SK-N-SH (cell line): ENCODE results near the gene CACNG7. TPM values are rescaled to one million over a fixed set of nuclear protein-coding genes. Genes with fewer than 3 reads are reported as not detected.

Source experiments
- CTCF ChIA-PET: fragments of 300-600, 350-600 bp; formaldehyde crosslinking; extraction: SDS; loops from one replicate; lab custom pipeline; 2021; lab: Yijun Ruan, JAX
- POLR2A ChIA-PET: fragments of 350-600 bp; sonication (Branson Sonifier 250); formaldehyde crosslinking; extraction: SDS; loops from one replicate; lab custom pipeline; 2020; ENCODE audit warnings: antibody characterized with exemption, inconsistent platforms; lab: Yijun Ruan, JAX
- DNase-seq: peaks from one replicate; pipeline ENCODE4 v3.0.0; 2012
- H2AFZ ChIP-seq: fragments of 200-600 bp; sonication (generic); 2 replicates; pipeline ENCODE4 v1.8.1; 2016; ENCODE audit warnings: antibody characterized with exemption, mild to moderate bottlenecking, low read depth
- H3F3A ChIP-seq: fragments of 200-600 bp; sonication (generic); replicated peaks from 2 replicates; pipeline ENCODE3; 2016; ENCODE audit warnings: antibody characterized with exemption, mild to moderate bottlenecking; ENCODE audit not compliant: insufficient read depth
- H3K27ac ChIP-seq, 2 experiments: fragments of 200-500 bp in 1 of 2; fragments of 200-600 bp in 1 of 2; sonication (Bioruptor generic) in 1 of 2; sonication (generic), shearing (Covaris generic) in 1 of 2; 2 replicates each; pipeline versions ENCODE4 v1.5.1 to v1.6.1; 2014 to 2016; ENCODE audit warnings: low read depth in 2 of 2, inconsistent platforms in 1 of 2, low read length in 1 of 2, mild to moderate bottlenecking in 1 of 2, mixed read lengths in 1 of 2
- H3K27me3 ChIP-seq: fragments of 200-600 bp; sonication (generic), shearing (Covaris generic); 2 replicates; pipeline ENCODE4 v1.6.1; 2016; ENCODE audit warnings: mixed run types; ENCODE audit not compliant: insufficient read depth
- H3K36me3 ChIP-seq, 2 experiments: fragments of 200-500 bp in 1 of 2; fragments of 200-600 bp in 1 of 2; sonication (Bioruptor generic) in 1 of 2; sonication (generic) in 1 of 2; replicated peaks in 1 of 2; 2 replicates each; pipeline versions ENCODE3 to v1.5.1; 2014 to 2016; ENCODE audit warnings: low read length in 1 of 2, mild to moderate bottlenecking in 1 of 2; ENCODE audit not compliant: insufficient read depth in 2 of 2, control insufficient read depth in 1 of 2
- H3K4me1 ChIP-seq, 2 experiments: fragments of 200-500 bp in 1 of 2; fragments of 200-600 bp in 1 of 2; sonication (Bioruptor generic) in 1 of 2; sonication (generic), shearing (Covaris generic) in 1 of 2; 2 replicates each; pipeline versions ENCODE4 v1.5.1 to v1.6.1; 2014 to 2016; ENCODE audit warnings: low read depth in 1 of 2, low read length in 1 of 2, mixed run types in 1 of 2; ENCODE audit not compliant: insufficient read depth in 2 of 2, control insufficient read depth in 1 of 2
- H3K4me2 ChIP-seq: fragments of 200-600 bp; sonication (generic), shearing (Covaris generic); 2 replicates; pipeline ENCODE4 v1.6.1; 2017; ENCODE audit warnings: mixed run types
- H3K4me3 ChIP-seq, 2 experiments: fragments of 200-500 bp in 1 of 2; fragments of 200-600 bp in 1 of 2; sonication (Bioruptor generic) in 1 of 2; sonication (generic), shearing (Covaris generic) in 1 of 2; 2 replicates each; pipeline versions ENCODE4 v1.5.1 to v1.8.1; 2014 to 2016; ENCODE audit warnings: low read depth in 2 of 2, inconsistent platforms in 1 of 2, low read length in 1 of 2, mild to moderate bottlenecking in 1 of 2, mixed read lengths in 1 of 2, moderate library complexity in 1 of 2
- H3K79me2 ChIP-seq: fragments of 200-600 bp; sonication (generic); 2 replicates; pipeline ENCODE4 v1.8.1; 2017; ENCODE audit warnings: mild to moderate bottlenecking; ENCODE audit not compliant: insufficient read depth
- H3K9ac ChIP-seq: fragments of 200-600 bp; sonication (generic); 2 replicates; pipeline ENCODE4 v1.6.1; 2017; ENCODE audit warnings: mixed run types
- H3K9me2 ChIP-seq: fragments of 200-600 bp; sonication (generic); 2 replicates; pipeline ENCODE4 v1.6.1; 2017; ENCODE audit warnings: mixed run types
- H3K9me3 ChIP-seq: fragments of 200-600 bp; sonication (generic); 2 replicates; pipeline ENCODE4 v1.6.1; 2017; ENCODE audit warnings: mixed run types, mild to moderate bottlenecking, moderate library complexity
- H4K20me1 ChIP-seq: fragments of 200-600 bp; sonication (generic); 2 replicates; pipeline ENCODE4 v1.6.1; 2017; ENCODE audit warnings: mild to moderate bottlenecking, mixed run types; ENCODE audit not compliant: insufficient read depth
- CHD2 ChIP-seq: fragments of 150-350 bp; IDR thresholded peaks from 2 replicates; pipeline ENCODE4 v1.6.1; 2018; ENCODE audit warnings: low read length; ENCODE audit not compliant: partially characterized antibody
- ELF1 ChIP-seq: IDR thresholded peaks from 2 replicates; pipeline ENCODE4 v1.4.0; 2012
- EP300 ChIP-seq, 2 experiments: IDR thresholded peaks; 2 replicates each; pipeline versions ENCODE4 v1.4.0 to v1.6.1; 2012; ENCODE audit warnings: borderline replicate concordance in 1 of 2, low read depth in 1 of 2, low read length in 1 of 2
- FOSL2 ChIP-seq: IDR thresholded peaks from 2 replicates; pipeline ENCODE4 v1.4.0; 2012; ENCODE audit warnings: low read depth, mild to moderate bottlenecking, moderate library complexity, borderline replicate concordance
- JUND ChIP-seq: IDR thresholded peaks from 2 replicates; pipeline ENCODE4 v1.4.0; 2012
- MEF2A ChIP-seq: IDR thresholded peaks from 2 replicates; pipeline ENCODE4 v1.4.0; 2012; ENCODE audit warnings: low read depth, borderline replicate concordance
- MXI1 ChIP-seq: IDR thresholded peaks from 2 replicates; pipeline ENCODE4 v1.6.1; 2012; ENCODE audit warnings: mild to moderate bottlenecking, low read depth, low read length, improper control_type of control experiment
- POLR2AphosphoS5 ChIP-seq: IDR thresholded peaks from 2 replicates; pipeline ENCODE4 v1.6.1; 2012; ENCODE audit warnings: low read depth, low read length
- RAD21 ChIP-seq: IDR thresholded peaks from 2 replicates; pipeline ENCODE4 v1.6.1; 2012; ENCODE audit warnings: mild to moderate bottlenecking, low read length
- RCOR1 ChIP-seq: fragments of 150-350 bp; IDR thresholded peaks from 2 replicates; pipeline ENCODE4 v1.6.1; 2017; ENCODE audit warnings: antibody characterized with exemption, low read length
- RFX5 ChIP-seq: IDR thresholded peaks from 2 replicates; pipeline ENCODE4 v1.6.1; 2012; ENCODE audit warnings: mild to moderate bottlenecking, improper control_type of control experiment, low read length
- SIN3A ChIP-seq: IDR thresholded peaks from 2 replicates; pipeline ENCODE4 v1.6.1; 2012; ENCODE audit warnings: low read depth, mild to moderate bottlenecking, low read length, moderate library complexity, borderline replicate concordance
- TAF1 ChIP-seq: IDR thresholded peaks from 2 replicates; pipeline ENCODE4 v1.6.1; 2012; ENCODE audit warnings: low read depth, mild to moderate bottlenecking, low read length, moderate library complexity, borderline replicate concordance
- USF2 ChIP-seq: fragments of 150-350 bp; IDR thresholded peaks from 2 replicates; pipeline ENCODE4 v1.6.1; 2017; ENCODE audit warnings: antibody characterized with exemption, low read length, low read depth, borderline replicate concordance
- WGBS: methylation state at CpG from one replicate; pipeline ENCODE4 v1.1.6; 2017; ENCODE audit warnings: low lambda C conversion rate; 5-methylcytosine and 5-hydroxymethylcytosine counted together
- polyA plus RNA-seq, 3 experiments: library from polyadenylated mRNA; depleted of rRNA; stranded (reverse); fragments of >200 nt; gene quantifications; 2 replicates each; pipeline ENCODE4 v1.2.3, GENCODE V29; 2012
- TF ChIP-seq, protein P1 (sequence below): fragments of 150-350 bp; IDR thresholded peaks from 2 replicates; pipeline ENCODE4 v1.6.1; 2016; ENCODE audit warnings: mild to moderate bottlenecking, low read depth, low read length
- TF ChIP-seq, protein P2 (sequence below): IDR thresholded peaks from 2 replicates; pipeline ENCODE4 v1.4.0; 2012; ENCODE audit warnings: low read depth
- TF ChIP-seq, protein P3 (sequence below): IDR thresholded peaks from 2 replicates; pipeline ENCODE4; 2012

Gene CACNG7
- polyA plus RNA-seq, 1 of the 3 experiments (the other 2 are of a cell fraction): 25.7 TPM

- Histone ChIP-seq H3K4me3 (no peak overlapping the region), H3K4me2 (no peak overlapping the region), H3K27me3 (no peaks in the 10 kb centered on the region), H3K79me2 (peaks cover 41% of the 10 kb centered on the region), H4K20me1 (peaks cover 43% of the 10 kb centered on the region), H3K27ac (no peak overlapping the region), H3K9ac (no peak overlapping the region), H3K9me2 (no peaks in the 10 kb centered on the region), H3K36me3 (peaks cover 17 to 22% of the 10 kb centered on the region in 2 experiments), H3K9me3 (no peaks in the 10 kb centered on the region), H3K4me1 (peaks cover 0 to 4% of the 10 kb centered on the region in 2 experiments; a peak in 1 of 4 replicates), H2AFZ (no peak overlapping the region), H3F3A (peaks cover 27% of the 10 kb centered on the region)
- TF ChIP-seq POLR2AphosphoS5 (no peak), MEF2A (no peak), CHD2 (no peak), EP300 (IDR thresholded peaks at IDR 0.05; ENCODE audit: borderline replicate concordance in 1 of 2, low read depth in 1 of 2, low read length in 1 of 2) (no peak)
- no peak for DNase-seq
- WGBS: 88% methylated on average over 6 of the region's 6 CpGs
- ChIA-PET CTCF (no interaction called here), POLR2A (interaction anchor here (0.6 kb wide), 1 partner anchor 66 kb away, joined by 3 read pairs; no protein-coding TSS in a partner anchor)
These were observed 36.3 kb upstream of the CACNG7 start for GRCh38 chr19:53872762-53873161.

- Histone ChIP-seq H4K20me1 (peaks cover 43% of the 10 kb centered on the region; the same call in 1 of the 2 replicates), H3K4me1 (peaks cover 0 to 7% of the 10 kb centered on the region in 2 experiments; a peak in 1 of 4 replicates), H3F3A (peaks cover 30% of the 10 kb centered on the region), H3K27ac (no peak overlapping the region), H3K79me2 (peaks cover 29% of the 10 kb centered on the region), H3K9me2 (no peaks in the 10 kb centered on the region), H3K36me3 (peaks cover 17 to 22% of the 10 kb centered on the region in 2 experiments), H2AFZ (no peak overlapping the region), H3K27me3 (no peaks in the 10 kb centered on the region), H3K4me2 (no peak overlapping the region), H3K4me3 (no peak overlapping the region), H3K9me3 (no peaks in the 10 kb centered on the region), H3K9ac (no peak overlapping the region)
- TF ChIP-seq MEF2A: no peak
- no peak for TF ChIP-seq RCOR1
- CTCF ChIA-PET: interaction anchor here (0.6 to 0.7 kb wide), 2 partner anchors 15 to 150 kb away, joined by 3 read pairs; no protein-coding TSS in a partner anchor
- WGBS: 95% methylated on average over 46 of the region's 51 CpGs
- POLR2A ChIA-PET: no interaction called here
- no peak for DNase-seq
These were observed 35.1 kb upstream of the CACNG7 start for GRCh38 chr19:53873773-53874605.

- Histone ChIP-seq H3K27me3 (no peaks in the 10 kb centered on the region), H3K9ac (no peak overlapping the region), H4K20me1 (peaks cover 43% of the 10 kb centered on the region; the same call in 1 of the 2 replicates), H3K4me2 (no peak overlapping the region), H3K9me2 (no peaks in the 10 kb centered on the region), H3F3A (peaks cover 30% of the 10 kb centered on the region), H3K36me3 (peaks cover 17 to 22% of the 10 kb centered on the region in 2 experiments), H3K9me3 (no peaks in the 10 kb centered on the region), H3K4me3 (no peak overlapping the region), H3K79me2 (peaks cover 23% of the 10 kb centered on the region), H3K4me1 (peaks cover 0 to 7% of the 10 kb centered on the region in 2 experiments; a peak in 1 of 4 replicates), H2AFZ (no peak overlapping the region), H3K27ac (no peak overlapping the region)
- CTCF ChIA-PET: interaction anchor here (0.6 to 0.7 kb wide), 2 partner anchors 15 to 149 kb away, joined by 3 read pairs; no protein-coding TSS in a partner anchor
- POLR2A ChIA-PET: no interaction called here
- TF ChIP-seq JUND (no peak), TAF1 (no peak), RFX5 (no peak), RAD21 (no peak), MXI1 (no peak), SIN3A (no peak), FOSL2 (no peak), ELF1 (no peak), USF2 (no peak)
- TF ChIP-seq, protein P1, sequence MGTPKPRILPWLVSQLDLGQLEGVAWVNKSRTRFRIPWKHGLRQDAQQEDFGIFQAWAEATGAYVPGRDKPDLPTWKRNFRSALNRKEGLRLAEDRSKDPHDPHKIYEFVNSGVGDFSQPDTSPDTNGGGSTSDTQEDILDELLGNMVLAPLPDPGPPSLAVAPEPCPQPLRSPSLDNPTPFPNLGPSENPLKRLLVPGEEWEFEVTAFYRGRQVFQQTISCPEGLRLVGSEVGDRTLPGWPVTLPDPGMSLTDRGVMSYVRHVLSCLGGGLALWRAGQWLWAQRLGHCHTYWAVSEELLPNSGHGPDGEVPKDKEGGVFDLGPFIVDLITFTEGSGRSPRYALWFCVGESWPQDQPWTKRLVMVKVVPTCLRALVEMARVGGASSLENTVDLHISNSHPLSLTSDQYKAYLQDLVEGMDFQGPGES: no peak
- TF ChIP-seq, protein P2, sequence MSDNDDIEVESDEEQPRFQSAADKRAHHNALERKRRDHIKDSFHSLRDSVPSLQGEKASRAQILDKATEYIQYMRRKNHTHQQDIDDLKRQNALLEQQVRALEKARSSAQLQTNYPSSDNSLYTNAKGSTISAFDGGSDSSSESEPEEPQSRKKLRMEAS: no peak
- TF ChIP-seq, protein P3, sequence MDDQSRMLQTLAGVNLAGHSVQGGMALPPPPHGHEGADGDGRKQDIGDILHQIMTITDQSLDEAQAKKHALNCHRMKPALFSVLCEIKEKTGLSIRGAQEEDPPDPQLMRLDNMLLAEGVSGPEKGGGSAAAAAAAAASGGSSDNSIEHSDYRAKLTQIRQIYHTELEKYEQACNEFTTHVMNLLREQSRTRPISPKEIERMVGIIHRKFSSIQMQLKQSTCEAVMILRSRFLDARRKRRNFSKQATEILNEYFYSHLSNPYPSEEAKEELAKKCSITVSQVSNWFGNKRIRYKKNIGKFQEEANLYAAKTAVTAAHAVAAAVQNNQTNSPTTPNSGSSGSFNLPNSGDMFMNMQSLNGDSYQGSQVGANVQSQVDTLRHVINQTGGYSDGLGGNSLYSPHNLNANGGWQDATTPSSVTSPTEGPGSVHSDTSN: no peak
- DNase-seq: no peak
- WGBS: 96% methylated on average over 6 of the region's 6 CpGs
These were observed 34.5 kb upstream of the CACNG7 start for GRCh38 chr19:53874606-53874990.
